ENCODE data around the gene SIM2.

The SIM2 gene

DNA sequence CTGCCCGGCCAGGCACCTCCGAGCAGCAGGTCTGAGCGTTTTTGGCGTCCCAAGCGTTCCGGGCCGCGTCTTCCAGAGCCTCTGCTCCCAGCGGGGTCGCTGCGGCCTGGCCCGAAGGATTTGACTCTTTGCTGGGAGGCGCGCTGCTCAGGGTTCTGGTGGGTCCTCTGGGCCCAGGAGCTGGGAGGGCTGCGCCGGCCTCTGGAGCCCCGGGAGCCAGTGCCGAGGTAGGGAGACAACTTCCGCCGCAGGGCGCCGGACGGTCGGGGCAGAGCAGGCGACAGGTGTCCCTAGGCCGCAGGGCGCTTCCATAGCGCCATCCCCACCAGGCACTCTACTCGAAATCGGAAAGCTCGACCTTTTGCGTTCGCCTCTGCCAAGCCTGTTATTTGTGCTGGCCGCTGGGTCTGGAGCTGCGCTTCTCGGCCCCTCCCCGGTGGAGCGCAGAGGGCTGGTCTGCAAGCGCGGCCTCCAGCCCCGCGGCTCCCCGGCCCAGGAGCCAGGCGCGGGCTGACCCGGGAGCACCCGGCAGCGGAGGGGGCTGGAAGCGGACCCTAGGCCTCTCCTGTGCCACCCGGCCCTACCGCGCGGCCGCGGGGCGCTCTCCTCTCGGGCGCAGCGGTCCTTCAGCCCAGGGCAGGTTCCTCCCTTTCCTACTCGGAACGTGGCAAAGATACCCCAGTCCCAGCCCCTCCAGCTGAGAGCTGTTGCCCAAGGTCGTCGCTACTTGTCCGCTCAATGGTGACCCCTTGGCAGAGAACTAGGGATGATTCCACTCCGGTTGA, 2.2 kb downstream of the SIM2 start:
- peak; percentile 61 for DNase-seq

DNA sequence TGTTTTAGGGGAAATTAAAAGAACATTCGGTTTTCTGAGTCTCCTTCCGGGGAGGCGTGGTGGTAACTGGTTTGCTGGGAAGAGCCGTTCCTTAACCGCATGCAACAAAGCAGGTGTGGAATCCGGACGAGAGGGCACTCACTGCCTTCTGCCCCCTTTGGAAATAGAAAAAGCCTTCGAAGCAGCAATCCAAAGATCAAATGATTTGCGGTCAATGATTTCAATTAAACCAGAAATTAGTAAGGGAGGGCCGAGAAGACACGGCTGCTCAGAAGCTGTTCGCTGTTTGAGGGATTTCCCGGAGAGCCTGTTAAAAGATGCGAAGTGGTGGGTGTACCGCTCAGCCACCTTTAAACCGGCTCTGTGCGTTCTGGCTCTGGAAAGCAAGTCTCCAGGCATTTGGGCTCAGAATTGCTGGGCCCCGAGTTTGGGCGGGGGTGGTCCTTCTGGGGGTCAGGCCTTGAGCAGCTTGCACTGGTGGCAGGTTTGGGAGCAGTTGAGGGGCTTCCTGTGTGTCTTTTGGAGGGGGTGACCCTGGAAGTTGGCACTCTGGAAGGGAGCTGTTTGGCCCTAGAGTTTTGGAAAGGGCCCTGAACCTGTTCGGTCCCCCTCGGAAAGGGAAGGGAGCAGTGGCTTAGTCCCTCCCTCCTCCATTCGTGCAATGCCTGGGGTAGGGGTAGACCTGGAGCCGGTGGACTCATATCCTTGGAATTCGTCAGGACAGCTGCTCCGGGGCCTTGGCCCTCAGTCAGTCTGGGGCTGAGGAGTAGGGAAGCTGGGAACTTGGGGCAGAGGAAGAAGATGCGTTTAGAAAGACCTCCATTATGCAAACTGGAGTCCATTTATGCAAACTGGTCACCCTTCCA, 3.1 kb downstream of the SIM2 start:
- DNase-seq: peak; percentile 55

DNA sequence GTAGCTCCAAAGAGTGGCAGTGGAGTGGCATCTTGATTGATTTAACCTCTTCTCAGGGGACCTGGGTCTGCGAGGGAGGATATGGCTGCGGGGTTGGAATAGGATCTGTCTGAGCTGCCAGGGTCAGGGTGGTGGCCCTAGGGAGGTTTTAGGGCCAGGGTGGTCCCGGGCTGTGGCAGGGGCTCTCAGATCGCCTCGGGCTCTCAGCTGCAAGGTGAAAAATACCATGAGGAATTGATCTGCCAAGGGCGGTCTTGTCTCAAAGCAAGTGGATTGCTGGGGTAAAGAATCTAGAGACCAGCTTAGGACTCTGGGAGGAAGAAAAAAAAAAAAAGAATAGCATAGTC, 3.7 kb downstream of the SIM2 start:
- no peak for DNase-seq

DNA sequence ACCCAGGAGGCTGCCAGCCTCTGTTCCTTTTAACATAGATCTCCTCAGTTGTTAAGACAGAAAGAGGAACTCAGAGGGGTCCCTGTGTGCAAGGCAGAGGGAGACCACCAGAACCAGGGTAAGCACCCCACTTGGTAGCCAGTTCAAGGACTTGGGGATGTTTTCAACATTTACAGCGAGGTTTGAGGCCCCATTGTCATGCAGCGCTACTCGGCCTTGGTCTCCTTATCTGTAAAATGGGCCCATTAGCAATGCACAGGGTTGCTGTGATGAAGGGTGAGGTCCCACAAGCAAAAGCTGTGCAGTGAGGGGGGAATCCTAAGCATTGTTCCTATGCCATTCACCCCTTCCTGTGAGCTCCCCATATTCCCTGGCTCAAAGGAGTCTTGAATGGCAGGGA, 4.2 kb downstream of the SIM2 start:
- no peak for DNase-seq

DNA sequence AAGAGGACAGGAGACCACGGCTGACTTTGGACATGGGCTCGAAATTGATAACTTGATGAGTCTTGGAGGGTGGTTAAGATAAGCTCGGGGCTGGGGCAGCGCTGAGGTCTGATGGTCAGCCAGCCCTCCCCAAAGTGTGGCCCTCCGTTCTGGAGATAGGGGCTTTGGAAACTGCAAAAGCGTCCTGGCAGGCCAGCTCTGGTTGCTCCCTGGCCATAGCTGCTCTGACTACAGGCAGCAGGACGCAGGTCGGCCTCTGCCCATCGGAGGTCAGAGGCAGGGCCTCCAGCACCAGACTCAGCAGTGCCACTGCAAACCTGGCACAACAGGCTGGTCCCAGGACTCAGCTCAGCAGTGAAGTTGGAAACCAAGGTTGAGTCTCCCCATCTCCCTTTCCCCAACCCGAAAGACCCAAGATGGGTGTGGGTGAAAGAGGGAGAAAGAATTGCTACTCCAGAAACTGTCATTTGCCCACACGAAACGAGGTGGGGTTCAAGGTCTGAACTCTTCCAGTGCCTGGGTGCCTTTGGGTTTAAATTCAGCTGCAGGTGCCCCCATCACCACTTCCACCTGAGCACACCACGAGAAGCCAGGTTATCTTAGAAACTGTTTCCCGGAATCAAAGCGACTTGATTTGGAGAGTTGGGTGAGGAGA, 4.8 kb downstream of the SIM2 start:
- DNase-seq: no peak

DNA sequence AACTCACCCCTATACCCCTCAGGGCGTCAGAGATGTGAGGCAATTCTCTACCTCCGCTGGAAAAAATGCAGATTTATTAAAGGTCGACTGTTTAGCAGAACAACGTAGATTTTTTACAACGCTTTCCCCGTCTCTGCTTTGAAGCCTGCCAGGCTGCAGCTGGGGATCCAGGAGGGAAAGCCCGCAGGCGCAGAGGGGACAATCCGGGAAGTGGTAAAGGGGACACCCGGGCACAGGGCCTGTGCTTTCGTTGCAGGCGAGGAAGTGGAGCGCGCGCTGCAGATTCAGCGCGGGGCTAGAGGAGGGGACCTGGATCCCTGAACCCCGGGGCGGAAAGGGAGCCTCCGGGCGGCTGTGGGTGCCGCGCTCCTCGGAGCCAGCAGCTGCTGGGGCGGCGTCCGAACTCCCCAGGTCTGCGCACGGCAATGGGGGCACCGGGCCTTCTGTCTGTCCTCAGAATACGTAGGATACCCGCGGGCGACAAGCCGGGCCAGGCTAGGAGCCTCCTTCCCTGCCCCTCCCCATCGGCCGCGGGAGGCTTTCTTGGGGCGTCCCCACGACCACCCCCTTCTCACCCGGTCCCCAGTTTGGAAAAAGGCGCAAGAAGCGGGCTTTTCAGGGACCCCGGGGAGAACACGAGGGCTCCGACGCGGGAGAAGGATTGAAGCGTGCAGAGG, 5.5 kb downstream of the SIM2 start:
- peak; percentile 45 for DNase-seq

DNA sequence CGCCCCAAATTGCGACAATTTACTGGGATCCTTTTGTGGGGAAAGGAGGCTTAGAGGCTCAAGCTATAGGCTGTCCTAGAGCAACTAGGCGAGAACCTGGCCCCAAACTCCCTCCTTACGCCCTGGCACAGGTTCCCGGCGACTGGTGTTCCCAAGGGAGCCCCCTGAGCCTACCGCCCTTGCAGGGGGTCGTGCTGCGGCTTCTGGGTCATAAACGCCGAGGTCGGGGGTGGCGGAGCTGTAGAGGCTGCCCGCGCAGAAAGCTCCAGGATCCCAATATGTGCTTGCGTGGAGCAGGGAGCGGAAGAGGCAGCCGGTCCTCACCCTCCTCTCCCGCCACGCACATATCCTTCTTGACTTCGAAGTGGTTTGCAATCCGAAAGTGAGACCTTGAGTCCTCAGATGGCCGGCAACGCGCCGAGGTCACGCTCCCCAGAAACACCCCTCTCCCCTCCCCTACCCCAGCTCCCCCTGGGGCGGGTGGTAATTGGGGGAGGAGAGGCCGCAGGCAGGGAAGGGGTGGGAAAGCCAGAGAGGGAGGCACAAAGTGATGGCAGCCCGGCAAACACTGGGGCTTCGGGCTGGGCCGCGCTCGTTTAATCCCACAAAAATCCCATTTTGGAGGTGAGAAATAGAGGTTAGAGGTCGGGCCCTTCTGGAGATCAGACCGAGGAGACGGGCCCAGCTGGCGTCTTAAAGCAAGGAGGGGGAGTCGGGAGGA, 6.2 kb downstream of the SIM2 start:
- DNase-seq: peak; percentile 61

DNA sequence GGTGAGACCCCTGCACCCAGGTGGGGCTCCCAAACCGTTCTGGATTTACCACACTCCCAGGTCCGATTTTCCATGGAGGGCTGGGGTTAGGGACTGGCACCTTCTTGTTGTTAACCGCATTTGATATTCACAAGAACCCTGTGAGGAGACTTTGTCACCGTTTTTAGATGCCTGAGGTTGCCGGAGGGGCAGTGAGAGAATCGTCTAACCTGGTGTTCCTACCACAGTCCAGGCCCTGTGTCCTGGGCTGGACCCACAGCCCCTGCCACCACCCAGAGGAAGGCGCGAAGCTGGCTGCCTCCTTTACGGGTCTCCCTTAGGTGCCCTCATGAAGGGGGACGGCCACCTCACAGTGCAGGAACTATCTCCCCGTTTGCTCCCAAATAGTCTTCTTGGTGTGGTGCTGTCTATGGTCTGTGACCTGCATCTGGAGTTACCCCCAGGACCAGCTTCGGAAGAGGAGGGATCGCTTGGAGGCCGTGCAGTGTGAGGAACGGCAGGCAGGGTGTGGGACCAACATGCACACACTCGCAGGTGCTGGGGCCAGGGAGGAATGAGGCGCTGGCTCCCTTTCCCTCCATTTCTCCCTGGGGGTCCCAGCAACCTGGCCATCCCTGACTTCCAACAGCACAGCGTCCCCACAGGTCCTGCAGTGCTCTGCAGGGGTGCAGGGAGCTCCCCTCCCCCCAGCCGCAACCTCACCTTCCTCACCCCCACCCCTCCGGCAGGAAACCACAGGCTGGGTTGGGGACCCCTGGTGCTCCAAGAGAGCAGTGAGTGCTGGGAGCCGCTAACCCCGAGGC, 7.0 kb downstream of the SIM2 start:
- peak; percentile 56 for DNase-seq

DNA sequence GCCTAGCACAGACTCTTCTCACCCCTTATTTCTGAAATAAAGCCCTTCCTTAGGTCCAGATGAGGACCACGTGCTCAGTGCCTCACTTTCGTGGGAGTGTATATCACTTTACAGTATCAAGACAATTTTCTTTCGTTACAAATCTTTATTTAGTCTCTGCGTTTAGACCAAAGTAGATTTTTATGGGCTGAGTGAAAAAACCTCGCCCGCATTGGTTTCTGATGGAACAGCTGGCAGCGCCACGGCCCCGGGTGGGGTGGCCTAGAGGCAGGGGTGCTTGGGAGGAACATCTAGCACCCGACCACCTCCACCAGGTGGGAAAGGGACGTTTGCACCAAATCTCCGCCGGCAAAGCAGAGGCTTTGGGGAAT, 7.6 kb downstream of the SIM2 start:
- no peak for DNase-seq

DNA sequence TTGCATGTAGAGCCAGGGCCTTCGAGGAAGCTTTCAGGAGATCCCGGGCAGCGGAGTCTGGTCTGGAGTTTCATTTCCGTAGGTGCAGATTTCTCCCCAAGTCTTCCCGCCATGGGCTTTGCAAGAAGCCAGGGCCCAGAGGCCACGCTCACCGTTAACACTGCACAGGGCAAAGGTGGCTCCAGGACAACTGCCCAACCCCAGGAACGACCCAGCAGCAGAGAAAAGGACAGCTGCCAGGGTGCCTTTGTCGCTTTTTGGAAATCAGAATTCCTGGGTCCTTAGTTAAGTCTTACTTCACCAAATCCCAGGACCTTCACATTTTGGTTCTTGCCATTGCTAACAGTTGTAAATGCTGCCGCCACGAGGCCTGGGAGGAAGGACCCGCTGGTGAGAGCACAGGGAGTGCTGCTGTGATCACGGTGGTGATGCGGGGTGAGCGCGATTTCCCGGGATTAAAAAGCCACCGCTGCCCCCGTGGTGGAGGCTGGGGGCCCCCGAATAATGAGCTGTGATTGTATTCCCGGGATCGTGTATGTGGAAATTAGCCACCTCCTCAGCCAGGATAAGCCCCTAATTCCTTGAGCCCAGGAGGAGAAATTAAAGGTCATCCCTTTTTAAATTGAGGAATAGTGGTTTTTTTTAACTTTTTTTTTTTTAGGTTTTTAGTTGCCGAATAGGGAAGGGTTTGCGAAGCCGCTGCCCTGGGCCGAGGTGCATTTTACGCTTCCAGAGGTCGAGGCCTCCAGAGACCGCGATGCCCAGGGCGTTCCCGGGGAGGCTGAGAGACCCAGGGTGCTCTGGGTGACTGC, 8.2 kb downstream of the SIM2 start:
- peak; percentile 81 for DNase-seq

DNA sequence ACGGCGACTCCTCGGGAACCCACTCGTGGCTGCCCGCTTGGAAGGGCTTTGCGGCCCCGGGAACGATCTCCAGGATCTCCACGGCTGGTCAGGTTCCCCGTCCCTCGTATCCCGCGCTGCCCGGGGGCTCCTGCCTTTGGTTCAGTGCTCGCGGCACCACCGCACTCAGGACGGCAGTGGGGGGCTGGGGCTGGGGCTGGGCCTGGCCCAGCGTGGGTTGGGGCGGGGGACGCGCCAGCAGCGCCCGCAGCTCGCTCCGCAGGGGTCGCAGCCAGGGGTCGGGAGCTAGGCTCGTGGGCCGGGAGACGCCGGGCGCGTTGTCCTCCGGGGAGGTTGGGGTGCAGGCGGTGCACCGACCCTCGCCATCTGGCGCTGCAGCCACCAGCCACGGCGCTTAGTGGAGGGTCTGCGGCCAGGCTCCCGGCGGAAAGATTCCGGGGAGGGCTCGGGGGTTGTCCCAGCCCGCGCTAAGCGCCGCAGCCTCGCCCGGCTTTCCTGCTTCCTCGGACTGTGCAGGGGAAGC, 8.9 kb downstream of the SIM2 start:
- DNase-seq: no peak

DNA sequence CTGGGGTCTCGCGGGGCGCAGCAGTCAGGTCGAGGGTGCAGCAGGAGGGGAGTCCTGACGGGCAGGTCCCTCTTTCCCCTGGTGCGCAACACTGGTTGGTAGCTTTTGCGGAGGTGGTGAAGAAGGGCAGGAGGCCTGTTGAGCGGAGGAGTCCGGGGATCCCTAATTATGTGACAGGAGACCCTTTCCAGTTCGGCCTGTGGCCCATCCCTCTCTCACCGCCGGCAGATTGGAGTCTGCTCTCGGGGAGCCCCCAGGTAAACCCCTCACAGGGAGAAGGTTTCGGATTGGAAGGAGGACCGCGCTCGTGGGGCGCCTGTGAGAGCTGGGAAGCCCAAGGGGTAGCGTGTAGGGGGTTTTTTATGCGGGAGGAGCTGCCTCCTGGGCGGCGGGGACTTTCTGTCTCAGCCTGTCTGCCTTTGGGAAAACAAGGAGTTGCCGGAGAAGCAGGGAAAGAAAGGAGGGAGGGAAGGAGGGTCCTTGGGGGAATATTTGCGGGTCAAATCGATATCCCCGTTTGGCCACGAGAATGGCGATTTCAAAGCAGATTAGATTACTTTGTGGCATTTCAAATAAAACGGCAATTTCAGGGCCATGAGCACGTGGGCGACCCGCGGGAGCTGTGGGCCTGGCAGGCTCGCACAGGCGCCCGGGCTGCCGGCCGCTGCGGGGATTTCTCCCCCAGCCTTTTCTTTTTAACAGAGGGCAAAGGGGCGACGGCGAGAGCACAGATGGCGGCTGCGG, 9.5 kb downstream of the SIM2 start:
- DNase-seq: peak; percentile 59

DNA sequence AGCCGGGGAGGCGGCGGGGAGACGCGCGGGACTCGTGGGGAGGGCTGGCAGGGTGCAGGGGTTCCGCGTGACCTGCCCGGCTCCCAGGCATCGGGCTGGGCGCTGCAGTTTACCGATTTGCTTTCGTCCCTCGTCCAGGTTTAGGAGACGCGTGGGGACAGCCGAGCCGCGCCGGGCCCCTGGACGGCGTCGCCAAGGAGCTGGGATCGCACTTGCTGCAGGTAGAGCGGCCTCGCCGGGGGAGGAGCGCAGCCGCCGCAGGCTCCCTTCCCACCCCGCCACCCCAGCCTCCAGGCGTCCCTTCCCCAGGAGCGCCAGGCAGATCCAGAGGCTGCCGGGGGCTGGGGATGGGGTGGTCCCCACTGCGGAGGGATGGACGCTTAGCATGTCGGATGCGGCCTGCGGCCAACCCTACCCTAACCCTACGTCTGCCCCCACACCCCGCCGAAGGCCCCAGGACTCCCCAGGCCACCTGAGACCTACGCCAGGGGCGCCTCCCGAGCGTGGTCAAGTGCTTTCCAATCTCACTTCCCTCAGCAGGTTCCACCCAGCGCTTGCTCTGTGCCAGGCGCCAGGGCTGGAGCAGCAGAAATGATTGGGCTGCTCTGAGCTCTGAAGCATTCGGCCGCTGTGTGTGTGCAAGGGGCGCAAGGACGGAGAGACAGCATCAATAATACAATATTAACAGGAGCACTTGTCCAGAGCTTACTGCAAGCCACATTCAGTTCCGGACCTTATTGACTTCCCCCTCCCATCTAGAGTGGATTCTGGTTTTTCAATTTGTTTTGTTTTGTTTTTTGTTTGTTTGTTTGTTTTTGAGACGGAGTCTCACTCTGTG, 10.3 kb downstream of the SIM2 start:
- DNase-seq: peak; percentile 59

DNA sequence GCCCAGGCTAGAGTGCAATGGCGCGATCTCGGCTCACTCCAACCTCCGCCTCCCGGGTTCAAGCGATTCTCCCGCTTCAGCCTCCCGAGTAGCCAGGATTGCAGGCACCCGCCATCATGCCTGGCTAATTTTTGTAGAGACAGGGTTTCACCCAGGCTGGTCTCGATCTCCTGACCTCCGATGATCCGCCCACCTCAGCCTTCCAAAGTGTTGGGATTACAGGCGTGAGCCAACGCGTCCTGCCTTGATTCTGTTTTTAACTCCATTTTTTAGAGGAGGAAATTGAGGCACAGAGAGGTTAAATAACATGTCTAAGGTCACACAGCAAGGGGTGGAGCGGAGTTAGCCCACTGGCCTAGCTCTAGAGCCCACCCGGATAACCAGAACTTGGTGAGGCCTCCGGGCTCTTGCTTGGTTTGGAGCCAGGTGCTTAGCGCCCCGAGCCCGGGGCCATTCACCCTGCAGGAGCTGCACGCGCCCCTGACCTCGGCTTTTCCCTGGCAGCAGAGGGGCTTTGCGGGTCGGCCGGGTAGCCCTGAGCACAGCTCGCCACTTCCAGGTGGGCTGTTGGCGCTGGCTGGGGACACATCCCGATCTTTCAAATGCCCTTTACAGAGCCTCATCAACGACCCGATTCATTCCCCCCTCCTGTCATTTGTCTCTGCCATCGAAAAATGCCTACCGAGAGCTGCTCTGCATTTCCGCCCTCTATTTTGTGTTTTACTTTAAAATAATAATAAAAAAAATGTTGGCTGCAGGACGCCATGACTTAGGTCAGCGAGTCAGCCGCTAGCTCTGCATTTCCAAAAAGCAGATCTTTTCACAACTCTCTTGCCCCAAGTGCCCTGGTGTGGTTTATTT, 11.2 kb downstream of the SIM2 start:
- DNase-seq: no peak

DNA sequence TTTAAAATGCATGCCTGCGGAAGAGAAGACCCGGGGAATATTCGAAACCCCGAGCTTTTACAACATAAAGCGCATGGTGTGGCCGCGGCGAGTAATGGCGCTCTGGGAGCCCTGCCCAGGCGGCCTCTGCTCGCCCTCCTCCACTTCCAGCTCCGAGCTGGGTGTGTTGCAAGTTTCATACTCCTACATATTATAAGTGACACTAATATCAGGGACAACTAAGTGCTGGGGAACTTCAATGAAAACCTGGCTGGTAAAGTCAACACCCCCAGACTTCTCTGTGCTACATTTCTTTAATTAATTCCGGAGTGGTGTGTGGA, 11.8 kb downstream of the SIM2 start:
- peak; percentile 62 for DNase-seq

DNA sequence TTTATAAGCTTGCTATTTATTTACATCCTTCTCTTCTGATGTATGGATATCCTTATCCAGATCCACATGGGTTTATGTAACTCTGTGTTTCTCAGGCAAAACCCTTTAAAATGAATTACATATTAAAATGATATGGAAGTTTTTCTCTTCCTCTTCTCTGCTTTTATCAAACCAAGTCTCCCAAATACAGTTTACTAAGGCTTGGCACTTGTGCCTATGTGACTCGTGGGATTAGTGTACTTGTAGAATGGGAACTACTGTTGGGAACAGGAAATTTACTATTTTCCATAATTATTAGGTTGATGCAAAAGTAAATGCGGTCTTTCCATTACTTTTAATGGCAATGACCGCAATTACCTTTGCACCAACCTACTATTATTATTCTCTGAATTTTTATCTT, 14.8 kb downstream of the SIM2 start:
- DNase-seq: no peak

DNA sequence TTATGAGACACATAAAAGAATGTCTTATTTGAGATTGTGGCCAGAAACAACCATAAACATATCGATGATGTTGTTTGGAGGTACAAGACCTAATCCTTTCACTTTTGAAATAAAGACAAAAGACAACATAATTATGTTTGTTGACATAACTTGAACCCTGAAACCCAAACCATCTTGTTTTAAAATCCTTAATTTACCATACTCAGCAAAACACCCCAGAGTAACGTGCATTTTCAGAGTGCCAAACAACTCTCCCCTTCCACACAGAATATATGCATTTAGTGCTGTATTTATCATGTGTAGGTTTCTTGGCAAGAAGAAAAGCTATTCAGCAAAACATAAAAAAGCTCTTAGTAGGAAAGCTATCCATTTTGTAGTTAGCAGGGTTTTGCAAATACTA, 17.5 kb downstream of the SIM2 start:
- DNase-seq: no peak

DNA sequence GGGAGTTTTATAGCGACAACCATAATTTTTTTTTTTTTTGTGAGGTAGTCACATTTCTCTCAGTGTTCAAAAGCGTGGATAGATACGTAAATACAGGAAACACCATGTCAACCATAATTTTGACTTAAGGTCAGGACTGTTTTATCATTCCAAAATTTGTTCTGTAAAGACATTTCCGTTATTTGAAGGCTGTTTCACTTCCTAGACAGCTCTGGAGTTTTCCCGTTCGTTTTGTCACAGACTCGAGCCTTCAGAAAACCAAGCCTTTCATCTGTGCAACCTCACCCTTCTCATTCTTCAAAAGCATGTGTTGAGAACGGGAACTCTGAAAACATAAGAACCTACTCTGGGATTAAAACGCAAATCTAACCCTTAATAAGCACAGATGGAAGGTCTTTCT, 17.9 kb downstream of the SIM2 start:
- DNase-seq: no peak

Measured in eye (tissue), 1 donor.